Measurements from ENCODE around the gene PNPLA6. TPM values are rescaled to one million over a fixed set of nuclear protein-coding genes. Genes with fewer than 3 reads are reported as not detected.
"Not testable (repeated sequence)": the region's sequence is repeated elsewhere in the genome, so short reads cannot be mapped to it uniquely, and the experiment has no call there.

PNPLA6 gene
- total RNA-seq, 1 donor from 2014 or later: 140 TPM

DNA sequence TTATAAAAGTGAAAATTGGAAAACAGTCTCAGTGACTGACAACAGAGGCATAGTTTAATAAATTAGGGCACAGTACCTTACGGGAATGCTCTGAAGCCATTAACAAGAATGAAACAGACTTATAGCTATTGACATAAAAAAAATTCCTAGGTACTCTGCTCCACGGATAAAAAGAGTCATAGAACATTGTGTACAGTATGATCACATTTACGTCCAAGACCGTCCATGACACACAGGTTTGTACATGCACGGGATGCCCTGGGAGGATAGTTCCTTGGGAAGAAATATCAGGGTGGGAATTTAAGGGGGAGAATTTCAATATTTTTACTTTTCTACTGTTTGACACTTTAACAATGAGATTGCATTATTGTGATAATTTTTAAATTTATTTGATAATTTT is 35.2 kb downstream of the PNPLA6 start:
- Mint-ChIP-seq H3K9me3 (ENCODE audit: low read depth) (no peaks in the 10 kb centered on the region), H3K27me3 (peaks cover 5% of the 10 kb centered on the region)

DNA sequence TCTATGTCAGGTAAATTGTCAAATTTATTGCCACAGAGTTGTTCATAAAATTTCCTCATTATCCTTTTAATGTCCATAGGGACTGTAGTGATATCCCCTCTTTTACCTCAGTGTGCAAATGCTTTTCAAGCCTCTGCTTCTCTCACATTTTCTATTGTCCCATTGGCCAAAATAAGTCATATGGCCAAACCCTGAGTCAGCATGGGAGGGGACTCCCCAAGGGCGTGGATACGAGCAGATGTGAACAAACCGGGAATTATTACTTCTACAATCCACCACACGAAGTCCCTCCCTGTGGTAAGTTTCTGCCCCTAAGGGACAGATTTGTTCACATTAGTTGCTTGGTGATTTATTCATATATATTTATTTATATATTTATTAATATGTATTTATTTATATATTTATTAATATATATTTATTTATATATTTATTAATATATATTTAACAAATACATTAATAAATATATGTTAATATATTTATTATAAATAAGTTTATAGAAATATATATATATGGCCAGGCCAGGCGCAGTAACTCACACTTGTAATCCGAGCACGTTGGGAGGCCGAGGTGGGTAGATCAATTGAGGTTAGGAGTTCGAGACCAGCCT is 40.0 kb downstream of the PNPLA6 start:
- TF ChIP-seq, protein P1, sequence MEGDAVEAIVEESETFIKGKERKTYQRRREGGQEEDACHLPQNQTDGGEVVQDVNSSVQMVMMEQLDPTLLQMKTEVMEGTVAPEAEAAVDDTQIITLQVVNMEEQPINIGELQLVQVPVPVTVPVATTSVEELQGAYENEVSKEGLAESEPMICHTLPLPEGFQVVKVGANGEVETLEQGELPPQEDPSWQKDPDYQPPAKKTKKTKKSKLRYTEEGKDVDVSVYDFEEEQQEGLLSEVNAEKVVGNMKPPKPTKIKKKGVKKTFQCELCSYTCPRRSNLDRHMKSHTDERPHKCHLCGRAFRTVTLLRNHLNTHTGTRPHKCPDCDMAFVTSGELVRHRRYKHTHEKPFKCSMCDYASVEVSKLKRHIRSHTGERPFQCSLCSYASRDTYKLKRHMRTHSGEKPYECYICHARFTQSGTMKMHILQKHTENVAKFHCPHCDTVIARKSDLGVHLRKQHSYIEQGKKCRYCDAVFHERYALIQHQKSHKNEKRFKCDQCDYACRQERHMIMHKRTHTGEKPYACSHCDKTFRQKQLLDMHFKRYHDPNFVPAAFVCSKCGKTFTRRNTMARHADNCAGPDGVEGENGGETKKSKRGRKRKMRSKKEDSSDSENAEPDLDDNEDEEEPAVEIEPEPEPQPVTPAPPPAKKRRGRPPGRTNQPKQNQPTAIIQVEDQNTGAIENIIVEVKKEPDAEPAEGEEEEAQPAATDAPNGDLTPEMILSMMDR (IDR thresholded peaks at IDR 0.05; ENCODE audit: unreplicated experiment): no peak
- no peak overlapping the region for H3K27ac Mint-ChIP-seq
- no peaks in the 10 kb centered on the region for H3K4me1 Mint-ChIP-seq (ENCODE audit: low read depth)
- no peak overlapping the region for H3K4me3 Mint-ChIP-seq (ENCODE audit: low read depth)
- H3K9me3 Mint-ChIP-seq (ENCODE audit: low read depth): no peaks in the 10 kb centered on the region
- H3K27me3 Mint-ChIP-seq: peaks cover 29% of the 10 kb centered on the region
- no peak for DNase-seq (ENCODE audit: low spot score, unreplicated experiment)
- H3K36me3 Mint-ChIP-seq (ENCODE audit: insufficient read depth): no peaks in the 10 kb centered on the region

More for the DNA sequence above, 35.2 kb downstream of the PNPLA6 start:
- no peaks in the 10 kb centered on the region for H3K36me3 Mint-ChIP-seq (ENCODE audit: insufficient read depth)
- no peaks in the 10 kb centered on the region for H3K4me1 Mint-ChIP-seq (ENCODE audit: low read depth)
- DNase-seq (ENCODE audit: low spot score, unreplicated experiment): no peak
- no peak overlapping the region for H3K27ac Mint-ChIP-seq
- H3K4me3 Mint-ChIP-seq (ENCODE audit: low read depth): no peak overlapping the region
- TF ChIP-seq, protein P1 (IDR thresholded peaks at IDR 0.05; ENCODE audit: unreplicated experiment): no peak

DNA sequence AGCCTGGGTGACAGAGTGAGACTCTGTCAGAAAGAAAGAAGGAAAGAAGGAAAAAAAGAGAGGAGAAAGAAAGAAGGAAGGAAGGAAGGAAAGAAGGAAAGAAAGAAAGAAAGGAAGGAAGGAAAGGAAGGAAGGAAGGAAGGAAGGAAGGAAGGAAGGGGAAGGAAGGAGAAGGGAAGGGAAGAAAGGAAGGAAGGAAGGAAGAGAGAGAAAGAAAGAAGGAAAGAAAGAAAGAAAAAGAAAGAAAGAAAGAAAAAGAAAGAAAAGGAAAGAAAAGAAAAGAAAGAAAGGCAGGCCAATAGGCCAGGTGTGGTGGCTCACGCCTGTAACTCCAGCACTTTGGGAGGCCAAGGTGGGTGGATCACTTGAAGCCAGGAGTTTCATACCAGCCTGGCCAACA is 41.9 kb downstream of the PNPLA6 start:
- H3K4me3 Mint-ChIP-seq (ENCODE audit: low read depth); H3K36me3 Mint-ChIP-seq (ENCODE audit: insufficient read depth); H3K4me1 Mint-ChIP-seq (ENCODE audit: low read depth); H3K9me3 Mint-ChIP-seq (ENCODE audit: low read depth); H3K27ac Mint-ChIP-seq; DNase-seq (ENCODE audit: low spot score, unreplicated experiment): not testable (repeated sequence)
- H3K27me3 Mint-ChIP-seq: peaks cover 39% of the 10 kb centered on the region

DNA sequence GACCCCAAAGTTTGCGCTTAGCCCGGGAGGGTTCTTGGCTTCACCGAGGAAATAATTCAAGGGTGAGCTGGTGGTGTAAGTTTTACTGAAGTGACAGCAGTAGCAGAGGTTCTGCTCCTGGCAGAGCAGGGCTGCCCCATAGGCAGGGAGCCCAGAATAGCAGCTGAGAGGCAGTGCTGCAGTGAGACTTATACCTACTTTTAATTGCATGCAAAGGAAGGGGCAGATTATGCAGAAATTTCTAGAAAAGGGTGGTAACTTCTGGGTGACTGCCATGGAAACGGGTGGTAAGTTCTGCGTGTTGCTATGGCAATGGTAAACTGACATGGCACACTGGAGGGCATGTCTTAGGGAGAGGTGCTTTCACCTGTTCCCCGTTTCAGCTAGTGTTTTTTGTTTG is 42.6 kb downstream of the PNPLA6 start:
- no peaks in the 10 kb centered on the region for H3K4me1 Mint-ChIP-seq (ENCODE audit: low read depth)
- peaks cover 42% of the 10 kb centered on the region for H3K27me3 Mint-ChIP-seq
- TF ChIP-seq, protein P1 (IDR thresholded peaks at IDR 0.05; ENCODE audit: unreplicated experiment): no peak
- no peak overlapping the region for H3K27ac Mint-ChIP-seq
- no peak for DNase-seq (ENCODE audit: low spot score, unreplicated experiment)
- H3K9me3 Mint-ChIP-seq (ENCODE audit: low read depth): no peaks in the 10 kb centered on the region
- no peak overlapping the region for H3K4me3 Mint-ChIP-seq (ENCODE audit: low read depth)
- H3K36me3 Mint-ChIP-seq (ENCODE audit: insufficient read depth): no peaks in the 10 kb centered on the region

DNA sequence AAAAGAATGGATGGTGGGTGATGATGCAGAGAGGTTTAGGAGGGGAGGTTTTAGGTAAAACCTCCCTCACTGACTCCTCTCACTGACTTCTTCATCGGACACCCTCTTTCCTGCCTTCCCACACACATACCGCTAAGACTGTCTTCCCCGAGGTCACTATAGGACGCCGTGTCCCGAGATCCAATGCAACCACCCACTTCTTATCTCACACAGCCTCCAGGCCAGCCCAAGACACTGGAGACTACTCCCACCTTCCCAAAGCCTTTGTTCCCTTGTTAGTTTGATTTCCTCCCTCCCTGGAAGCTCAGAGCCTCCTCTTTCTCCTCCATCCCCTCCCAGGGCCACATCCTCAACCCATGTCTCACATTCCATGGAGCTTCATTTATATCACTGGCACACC is 43.7 kb downstream of the PNPLA6 start:
- H3K4me1 Mint-ChIP-seq (ENCODE audit: low read depth): no peaks in the 10 kb centered on the region
- TF ChIP-seq, protein P1 (IDR thresholded peaks at IDR 0.05; ENCODE audit: unreplicated experiment): no peak
- H3K36me3 Mint-ChIP-seq (ENCODE audit: insufficient read depth): no peaks in the 10 kb centered on the region
- H3K27me3 Mint-ChIP-seq: peaks cover 45% of the 10 kb centered on the region
- H3K27ac Mint-ChIP-seq: no peak overlapping the region
- no peak for DNase-seq (ENCODE audit: low spot score, unreplicated experiment)
- no peak overlapping the region for H3K4me3 Mint-ChIP-seq (ENCODE audit: low read depth)
- H3K9me3 Mint-ChIP-seq (ENCODE audit: low read depth): no peaks in the 10 kb centered on the region

DNA sequence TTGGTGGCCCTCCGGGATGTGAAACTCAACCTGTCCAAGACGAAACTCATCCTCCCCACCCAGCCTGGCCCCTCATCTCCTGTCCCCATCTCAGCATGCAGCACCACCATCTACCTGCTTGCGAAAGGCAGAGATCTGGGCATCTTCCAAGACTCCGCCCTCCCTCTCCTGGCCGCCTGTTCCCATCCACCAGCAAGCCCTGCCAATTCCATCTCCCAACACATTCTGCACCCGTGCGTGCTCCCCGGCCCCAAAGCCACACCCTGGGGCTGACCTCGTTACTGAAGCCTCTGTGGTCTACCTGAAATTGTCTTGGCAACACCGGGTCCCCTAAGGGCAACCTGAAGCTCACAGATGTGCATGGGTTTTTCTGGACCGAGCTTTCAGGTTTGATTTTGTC is 46.9 kb downstream of the PNPLA6 start:
- Mint-ChIP-seq H3K36me3 (ENCODE audit: insufficient read depth) (no peaks in the 10 kb centered on the region), H3K27me3 (peaks cover 41% of the 10 kb centered on the region), H3K9me3 (ENCODE audit: low read depth) (no peaks in the 10 kb centered on the region), H3K4me3 (ENCODE audit: low read depth) (no peak overlapping the region), H3K4me1 (ENCODE audit: low read depth) (no peaks in the 10 kb centered on the region), H3K27ac (no peak overlapping the region)
- DNase-seq (ENCODE audit: low spot score, unreplicated experiment): no peak
- TF ChIP-seq, protein P1 (IDR thresholded peaks at IDR 0.05; ENCODE audit: unreplicated experiment): no peak

Data from progenitor cell of endocrine pancreas (in vitro differentiated cells).